ENCODE results near the gene NARF. TPM values are rescaled to one million over a fixed set of nuclear protein-coding genes. Genes with fewer than 3 reads are reported as not detected.

NARF gene
- total and polyA plus RNA-seq, 2 of the 8 experiments (the other 6 are each of a cell fraction or from before 2014, with no cell fraction given) = 97.4 to 131 TPM

GRCh38 chr17:82418001-82418986, 40.2 kb upstream of the NARF start, which contains the start of the genes HEXD and OGFOD3 (continued):
- no peak for TF ChIP-seq SP4 (IDR thresholded peaks at IDR 0.05; ENCODE audit: low read length)
- no peak for TF ChIP-seq GTF2F1 (IDR thresholded peaks at IDR 0.05; ENCODE audit: borderline replicate concordance, low read depth, low read length)
- no peak for TF ChIP-seq CBX5 (IDR thresholded peaks at IDR 0.05; ENCODE audit: low read depth, low read length)
- TF ChIP-seq SP2 (IDR thresholded peaks at IDR 0.05; ENCODE audit: low read length) = no peak
- no peak for TF ChIP-seq NANOG (IDR thresholded peaks at IDR 0.05; ENCODE audit: insufficient read depth, low read depth, low read length, poor library complexity, severe bottlenecking)
- no peak for TF ChIP-seq CTBP2 (IDR thresholded peaks at IDR 0.05; ENCODE audit: borderline replicate concordance, insufficient read depth, insufficient read length, low read length)
- TF ChIP-seq PHF8 (conservative IDR thresholded peaks at IDR 0.05; ENCODE audit: low read depth, low read length) = peak; percentile 99
- TF ChIP-seq CREB1 (IDR thresholded peaks at IDR 0.05) = peak; percentile 62; the same call in 1 of the 2 replicates
- peak; percentile 84 for TF ChIP-seq TAF7 (optimal IDR thresholded peaks at IDR 0.05; ENCODE audit: borderline replicate concordance, low read depth, low read length)
- TF ChIP-seq SIX5 (IDR thresholded peaks at IDR 0.05; ENCODE audit: low read depth, low read length) = no peak
- no peak for TF ChIP-seq ATF2 (IDR thresholded peaks at IDR 0.05; ENCODE audit: low read length)
- TF ChIP-seq KDM4A (IDR thresholded peaks at IDR 0.05; ENCODE audit: low read depth, low read length, severe bottlenecking) = peak; percentile 94
- TF ChIP-seq JUN (IDR thresholded peaks at IDR 0.05; ENCODE audit: low read depth, low read length) = no peak
- TF ChIP-seq CHD1 (IDR thresholded peaks at IDR 0.05; ENCODE audit: low read depth, low read length) = no peak
- TF ChIP-seq SUZ12 (IDR thresholded peaks at IDR 0.05; ENCODE audit: low read length) = no peak
- TF ChIP-seq SIN3A (conservative IDR thresholded peaks at IDR 0.05 in 1 of 2, IDR thresholded peaks at IDR 0.05 in 1 of 2; ENCODE audit: low read depth in 1 of 2, low read length in 2 of 2) = peak; percentile 60 to 83; a peak in 3 of 4 replicates
- 0 out of 2 replicates have a peak, but pooled peaks have one; percentile 29 for TF ChIP-seq KDM5A (IDR thresholded peaks at IDR 0.05; ENCODE audit: low read length)
- TF ChIP-seq RBBP5 (IDR thresholded peaks at IDR 0.05; ENCODE audit: borderline replicate concordance, low read depth, low read length) = peak; percentile 96; the same call in 1 of the 2 replicates
- TF ChIP-seq TCF12 (IDR thresholded peaks at IDR 0.05; ENCODE audit: low read depth, low read length) = no peak
- TF ChIP-seq USF2 (IDR thresholded peaks at IDR 0.05; ENCODE audit: low read length) = no peak
